ENCODE results near the gene TRAT1.

TRAT1 gene

GRCh38 chr3:108861401-108861800, 38.8 kb downstream of the TRAT1 start:
- DNase-seq (ENCODE audit: low spot score) = no peak

GRCh38 chr3:108862865-108863798, 40.5 kb downstream of the TRAT1 start:
- DNase-seq (ENCODE audit: low spot score) = no peak

GRCh38 chr3:108863799-108864135, 41.2 kb downstream of the TRAT1 start:
- DNase-seq (ENCODE audit: low spot score) = no peak

- DNase-seq (ENCODE audit: low spot score) = no peak
Measured at GRCh38 chr3:108877901-108878300, 55.3 kb downstream of the TRAT1 start.

GRCh38 chr3:108879915-108880314, 57.3 kb downstream of the TRAT1 start:
- no peak for DNase-seq (ENCODE audit: low spot score)

- DNase-seq (ENCODE audit: low spot score) = no peak
Measured at GRCh38 chr3:108882762-108883161, 60.2 kb downstream of the TRAT1 start.

- no peak for DNase-seq (ENCODE audit: low spot score)
Measured at GRCh38 chr3:108883373-108883772, 60.8 kb downstream of the TRAT1 start.

- DNase-seq (ENCODE audit: low spot score) = no peak
Measured at GRCh38 chr3:108887121-108887520, 64.5 kb downstream of the TRAT1 start.

- DNase-seq (ENCODE audit: low spot score) = no peak
Measured at GRCh38 chr3:108887777-108888176, 65.2 kb downstream of the TRAT1 start.

- DNase-seq (ENCODE audit: low spot score) = no peak
Measured at GRCh38 chr3:108891833-108892232, 69.2 kb downstream of the TRAT1 start.

GRCh38 chr3:108894981-108895380, 72.4 kb downstream of the TRAT1 start:
- DNase-seq (ENCODE audit: low spot score) = no peak

GRCh38 chr3:108897883-108898282, 75.3 kb downstream of the TRAT1 start:
- no peak for DNase-seq (ENCODE audit: low spot score)

GRCh38 chr3:108899530-108899929, 76.9 kb downstream of the TRAT1 start:
- no peak for DNase-seq (ENCODE audit: low spot score)
